SKM-1 (cell line): Measurements from ENCODE around the gene PCDH20.
"Not testable (repeated sequence)": the region's sequence is repeated elsewhere in the genome, so short reads cannot be mapped to it uniquely, and the experiment has no call there.

Source experiments
- DNase-seq: peaks from one replicate; lab custom pipeline; 2025; ENCODE audit not compliant: unreplicated experiment; lab: John Stamatoyannopoulos, UW

Gene PCDH20, protein sequence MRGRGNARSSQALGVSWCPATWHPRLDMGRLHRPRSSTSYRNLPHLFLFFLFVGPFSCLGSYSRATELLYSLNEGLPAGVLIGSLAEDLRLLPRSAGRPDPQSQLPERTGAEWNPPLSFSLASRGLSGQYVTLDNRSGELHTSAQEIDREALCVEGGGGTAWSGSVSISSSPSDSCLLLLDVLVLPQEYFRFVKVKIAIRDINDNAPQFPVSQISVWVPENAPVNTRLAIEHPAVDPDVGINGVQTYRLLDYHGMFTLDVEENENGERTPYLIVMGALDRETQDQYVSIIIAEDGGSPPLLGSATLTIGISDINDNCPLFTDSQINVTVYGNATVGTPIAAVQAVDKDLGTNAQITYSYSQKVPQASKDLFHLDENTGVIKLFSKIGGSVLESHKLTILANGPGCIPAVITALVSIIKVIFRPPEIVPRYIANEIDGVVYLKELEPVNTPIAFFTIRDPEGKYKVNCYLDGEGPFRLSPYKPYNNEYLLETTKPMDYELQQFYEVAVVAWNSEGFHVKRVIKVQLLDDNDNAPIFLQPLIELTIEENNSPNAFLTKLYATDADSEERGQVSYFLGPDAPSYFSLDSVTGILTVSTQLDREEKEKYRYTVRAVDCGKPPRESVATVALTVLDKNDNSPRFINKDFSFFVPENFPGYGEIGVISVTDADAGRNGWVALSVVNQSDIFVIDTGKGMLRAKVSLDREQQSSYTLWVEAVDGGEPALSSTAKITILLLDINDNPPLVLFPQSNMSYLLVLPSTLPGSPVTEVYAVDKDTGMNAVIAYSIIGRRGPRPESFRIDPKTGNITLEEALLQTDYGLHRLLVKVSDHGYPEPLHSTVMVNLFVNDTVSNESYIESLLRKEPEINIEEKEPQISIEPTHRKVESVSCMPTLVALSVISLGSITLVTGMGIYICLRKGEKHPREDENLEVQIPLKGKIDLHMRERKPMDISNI

DNA sequence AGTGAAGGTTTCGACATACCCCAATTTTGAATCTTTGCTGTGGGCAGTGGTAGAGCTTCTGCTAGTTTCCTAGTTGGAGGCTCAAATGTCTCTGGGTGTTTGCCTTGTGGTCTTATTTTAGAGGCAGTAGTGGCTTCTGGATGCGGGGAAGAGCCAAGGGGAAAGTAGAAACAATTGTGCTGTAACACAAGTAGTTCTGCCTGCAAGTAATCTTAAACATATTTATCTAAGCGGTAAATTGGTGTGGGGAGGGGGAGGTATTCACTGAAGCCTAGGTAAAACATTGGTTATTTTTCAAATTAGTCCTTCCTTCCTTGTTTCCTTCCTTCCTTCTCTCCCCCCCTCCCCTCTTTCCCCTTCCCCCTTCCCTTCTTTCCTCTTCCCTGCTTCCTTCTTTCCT is at the start of gene PCDH20:
TSS of gene PCDH20 (minus strand) at position 101 of the 400 bp plus-strand sequence. CDS start 691 bp downstream, outside the sequence.
- DNase-seq = no peak

DNA sequence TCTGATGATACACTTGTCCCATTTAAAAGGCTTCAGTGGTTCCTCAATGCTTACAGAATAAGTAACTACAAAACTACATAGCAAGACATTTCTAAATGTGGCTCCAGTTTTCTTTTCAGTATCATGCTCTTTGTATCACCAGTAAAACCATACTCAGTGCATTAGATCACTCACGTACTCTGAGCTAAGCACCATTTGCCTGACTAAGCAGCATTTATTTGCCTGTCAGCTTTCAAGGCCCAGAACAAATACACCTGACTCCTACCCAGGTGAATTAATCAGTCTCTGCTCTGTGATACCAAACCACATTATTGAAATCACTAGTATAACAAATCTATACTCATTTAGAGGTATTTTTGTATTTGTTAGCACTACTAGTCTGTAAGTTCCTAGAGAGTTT is 47.4 kb upstream of the PCDH20 start:
- DNase-seq = no peak

DNA sequence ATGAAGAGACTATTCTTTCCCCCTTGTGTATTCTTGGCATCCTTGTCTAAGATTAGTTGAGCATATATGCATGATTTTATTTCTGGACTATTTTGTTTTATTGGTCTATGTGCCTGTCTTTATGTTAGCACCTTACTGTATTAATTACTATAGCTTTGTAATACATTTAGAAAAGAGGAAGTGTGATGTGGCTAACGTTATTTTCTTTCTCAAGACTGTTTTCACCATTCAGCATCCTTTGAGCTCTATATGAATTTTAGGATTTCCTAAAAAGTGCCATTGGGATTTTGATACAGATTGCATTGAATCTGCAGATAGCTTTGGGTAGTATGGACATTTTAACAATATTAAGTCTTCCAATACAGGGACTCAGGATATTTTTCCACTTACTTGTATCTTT is 37.5 kb upstream of the PCDH20 start:
- DNase-seq = no peak

DNA sequence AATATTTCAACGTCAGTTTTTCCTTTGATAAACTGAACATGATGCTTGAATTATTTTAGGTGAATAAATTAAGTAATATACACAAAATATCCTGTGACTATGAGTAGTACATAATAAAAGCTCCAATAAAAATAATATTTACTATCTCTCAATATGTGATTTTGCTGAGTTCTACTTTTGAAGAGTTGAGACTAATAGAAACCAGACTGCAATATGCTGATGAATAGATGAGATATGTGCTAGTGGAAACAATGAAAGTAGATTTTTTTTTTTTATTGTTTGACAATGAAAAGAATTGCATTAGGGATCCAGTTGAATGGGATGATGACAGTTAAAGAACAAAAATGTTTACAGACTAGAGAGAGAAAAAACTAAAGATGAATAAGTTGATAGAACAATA is 16.4 kb upstream of the PCDH20 start:
- no peak for DNase-seq

DNA sequence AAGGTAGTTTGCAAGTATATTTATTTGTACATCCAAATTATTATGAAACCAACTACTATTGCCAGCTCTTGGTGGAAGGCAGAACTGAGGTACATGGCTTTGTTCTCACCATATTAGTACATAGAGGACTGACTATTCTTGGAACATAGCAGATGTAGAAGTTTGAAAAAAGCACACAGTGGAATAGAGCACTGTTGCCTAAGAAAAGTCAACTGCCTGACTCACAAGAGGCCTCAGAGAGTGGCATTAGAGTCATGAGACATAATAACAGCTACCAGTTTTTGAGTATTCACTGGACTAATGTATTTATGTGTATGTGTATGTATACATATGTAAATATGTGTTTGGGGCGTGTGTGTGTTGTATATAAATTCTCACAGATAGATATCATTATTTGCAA is 8.3 kb upstream of the PCDH20 start:
- no peak for DNase-seq

DNA sequence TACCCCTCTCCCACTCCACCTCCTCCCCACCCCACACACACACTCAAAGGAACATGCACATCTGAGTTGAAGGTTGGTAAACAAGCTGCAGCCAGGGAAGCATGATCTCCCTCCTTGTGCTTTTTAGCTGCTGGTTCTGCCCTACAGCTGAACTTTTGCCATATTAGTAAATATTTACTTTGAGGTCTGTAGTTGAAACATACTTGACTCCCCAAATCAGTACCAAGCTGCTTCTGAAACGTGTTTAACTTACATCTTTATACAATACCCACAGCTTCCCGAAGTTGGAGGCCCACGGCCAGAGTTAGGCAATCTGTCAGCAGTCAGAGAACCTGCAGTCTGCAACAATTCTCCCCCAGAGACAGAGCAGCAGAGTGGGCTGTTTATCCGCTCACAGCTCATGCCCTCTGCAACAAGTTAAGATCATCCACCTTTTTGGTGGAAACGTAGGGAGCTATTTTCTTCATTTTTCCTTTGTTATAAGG is 1.5 kb upstream of the PCDH20 start:
- no peak for DNase-seq

DNA sequence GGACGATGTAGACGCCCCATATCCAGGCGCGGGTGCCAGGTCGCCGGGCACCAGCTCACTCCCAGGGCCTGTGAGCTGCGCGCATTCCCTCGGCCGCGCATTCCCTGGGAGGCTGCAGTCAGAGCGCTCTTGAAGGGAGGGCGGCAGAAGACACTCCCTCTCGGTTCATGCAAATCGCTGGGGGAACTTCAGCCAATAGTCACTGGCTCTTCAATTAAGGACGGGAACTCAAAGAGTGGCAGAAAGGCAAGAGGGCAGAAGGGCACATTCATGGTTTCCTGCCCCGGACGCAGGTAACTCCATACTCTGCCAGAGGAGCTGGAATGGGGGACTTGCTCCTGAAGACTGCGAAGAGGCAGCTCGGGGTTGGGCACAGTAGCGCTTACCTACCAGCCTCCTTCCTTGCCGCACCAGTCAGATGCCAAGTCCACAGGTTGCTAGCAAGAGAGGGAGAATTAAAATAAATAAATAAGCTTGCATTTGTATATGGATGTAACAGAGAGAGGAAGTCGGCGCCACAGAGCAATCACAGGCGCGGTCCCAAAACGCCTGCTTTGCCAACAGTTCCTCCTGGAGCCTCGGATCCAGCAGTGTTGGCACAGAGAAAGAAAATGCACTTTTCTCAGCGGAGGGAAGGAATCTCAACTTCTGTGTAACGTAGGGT is 459 bp downstream of the PCDH20 start:
- DNase-seq = peak; percentile 16

DNA sequence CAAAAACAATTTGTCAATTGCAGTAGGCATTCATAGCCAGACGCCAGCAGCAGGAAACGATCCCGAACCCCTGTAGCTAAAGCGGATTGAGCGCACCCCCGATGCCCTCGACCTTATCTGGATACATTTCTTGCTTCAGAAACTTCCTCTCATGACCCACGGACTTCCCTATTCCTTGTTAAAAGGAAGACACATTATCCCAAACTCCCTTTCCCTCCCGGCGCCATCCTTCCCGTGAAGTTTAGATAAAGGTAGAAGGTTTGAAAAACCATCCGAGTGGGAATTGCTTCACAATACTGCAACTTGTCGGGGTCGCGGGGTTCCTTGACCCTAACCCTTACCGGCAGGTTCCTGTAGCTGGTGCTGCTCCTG is 977 bp downstream of the PCDH20 start:
- no peak for DNase-seq

DNA sequence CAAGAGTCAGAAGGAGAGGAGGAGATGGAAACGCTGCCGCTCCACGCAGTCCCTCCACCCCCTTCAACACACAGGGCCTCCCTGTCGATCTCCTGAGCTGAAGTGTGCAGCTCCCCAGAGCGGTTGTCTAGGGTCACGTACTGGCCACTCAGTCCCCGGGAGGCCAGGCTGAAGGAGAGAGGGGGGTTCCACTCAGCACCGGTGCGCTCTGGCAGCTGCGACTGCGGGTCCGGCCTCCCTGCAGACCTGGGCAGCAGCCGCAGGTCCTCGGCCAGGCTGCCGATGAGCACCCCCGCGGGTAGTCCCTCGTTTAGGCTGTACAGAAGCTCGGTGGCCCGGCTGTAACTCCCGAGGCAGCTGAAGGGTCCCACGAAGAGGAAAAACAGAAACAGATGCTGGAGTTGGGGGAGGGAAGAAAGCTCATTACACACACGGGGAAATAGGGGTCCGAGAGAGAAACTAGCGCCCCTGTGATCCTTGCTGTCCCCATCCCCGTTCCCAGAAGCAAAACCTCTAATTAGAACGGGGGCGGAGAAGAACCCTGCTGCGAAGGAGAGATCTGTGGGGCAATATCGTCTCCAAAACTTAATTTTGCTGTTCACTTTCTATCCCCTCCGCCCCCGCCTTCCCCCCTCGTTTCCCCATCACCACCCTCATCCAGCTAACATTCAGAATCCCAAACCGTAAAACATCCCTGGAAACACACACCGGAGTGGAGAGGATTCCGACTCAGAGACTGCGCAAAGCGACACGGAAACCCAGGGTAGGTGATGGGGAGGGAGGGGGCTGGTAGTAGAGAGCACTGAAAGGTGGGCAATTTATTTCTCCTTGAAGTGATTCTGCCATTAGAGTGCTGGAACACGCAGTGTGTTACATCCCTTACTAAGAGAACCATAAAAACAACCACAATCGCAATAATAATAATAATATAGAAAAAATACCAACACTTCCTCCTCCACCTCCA is 1.8 kb downstream of the PCDH20 start:
- DNase-seq = no peak

DNA sequence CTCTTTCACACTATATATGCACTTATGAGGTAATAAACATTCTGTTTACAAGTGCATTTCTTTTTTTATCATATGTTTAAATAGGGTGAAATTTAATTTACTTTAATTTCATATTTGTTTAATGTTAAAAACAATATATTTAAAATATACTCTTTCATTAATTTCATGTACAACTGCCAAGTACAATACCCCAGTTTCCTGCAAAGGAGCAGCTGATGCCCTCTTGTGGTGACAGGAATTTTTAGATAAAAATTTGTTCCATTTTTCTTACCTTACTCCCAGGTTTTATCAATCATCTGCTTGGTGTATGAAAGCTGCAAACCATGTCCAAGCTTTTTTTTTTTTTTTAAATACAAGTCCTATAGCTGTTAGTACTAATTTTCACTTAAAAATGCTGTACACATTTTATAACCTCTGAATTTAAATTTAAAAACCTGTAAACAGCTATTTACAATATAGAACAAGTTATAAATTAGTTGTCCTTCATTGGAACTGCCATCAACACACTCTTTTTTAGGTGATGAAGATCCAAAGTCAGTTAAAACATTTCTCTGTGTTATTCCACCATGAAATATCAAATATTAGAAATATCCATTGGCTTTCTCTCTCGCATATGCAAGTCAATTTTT is 4.9 kb downstream of the PCDH20 start:
- DNase-seq = peak; percentile 14

DNA sequence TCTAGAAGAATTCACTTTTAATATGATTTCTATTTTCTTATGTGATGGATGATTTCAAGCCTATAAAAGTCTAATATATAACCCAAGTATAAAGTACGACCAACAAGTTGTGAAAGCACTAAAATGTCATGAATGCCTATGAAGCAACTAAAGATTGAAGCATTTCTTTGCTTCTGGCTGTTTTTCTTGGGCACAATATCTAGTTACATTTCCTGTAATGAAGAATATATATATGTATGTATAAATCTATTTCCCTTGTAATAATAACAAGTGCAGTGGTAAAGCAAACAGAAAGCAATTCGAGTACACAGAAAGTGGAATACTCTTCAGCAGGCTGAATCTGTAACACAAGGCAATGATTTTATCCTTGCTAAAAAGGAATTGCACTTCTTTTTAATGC is 5.4 kb downstream of the PCDH20 start:
- no peak for DNase-seq

DNA sequence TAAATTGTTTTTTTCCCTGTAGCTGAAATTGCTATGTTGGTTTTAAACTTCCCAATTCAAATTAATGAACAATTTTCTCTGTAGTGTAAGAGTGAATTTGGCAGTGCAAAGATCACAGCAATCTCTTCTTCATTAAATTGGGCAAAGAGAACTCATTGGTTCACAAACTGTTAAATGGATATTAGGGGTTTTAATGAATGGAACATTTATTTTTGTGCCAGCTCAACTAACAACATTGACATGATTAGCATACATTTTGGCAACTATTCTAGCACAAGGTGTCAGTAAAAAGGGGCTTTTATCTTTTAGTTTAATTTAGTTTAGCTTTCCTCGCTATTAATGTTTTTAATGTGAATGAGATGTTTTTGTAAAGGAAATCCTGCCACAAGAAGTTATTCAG is 7.1 kb downstream of the PCDH20 start:
- no peak for DNase-seq

DNA sequence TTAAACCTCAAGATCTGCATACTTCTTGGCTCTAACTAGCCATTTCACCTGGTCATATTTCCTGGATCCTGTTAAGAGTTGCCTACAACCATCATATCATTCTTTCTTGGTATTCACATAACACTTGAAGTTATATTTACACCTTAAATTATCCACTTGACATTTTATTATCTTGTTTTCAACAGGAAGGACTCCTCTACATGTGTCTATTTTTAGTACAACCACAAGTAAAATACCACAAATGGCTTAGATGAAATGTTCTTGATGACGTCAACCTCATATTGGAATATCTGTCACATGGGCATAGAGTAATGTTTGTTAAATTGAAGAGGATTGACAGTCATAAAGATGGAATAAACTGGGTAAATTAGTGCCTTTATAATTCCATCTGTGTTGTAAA is 9.4 kb downstream of the PCDH20 start:
- DNase-seq = no peak

DNA sequence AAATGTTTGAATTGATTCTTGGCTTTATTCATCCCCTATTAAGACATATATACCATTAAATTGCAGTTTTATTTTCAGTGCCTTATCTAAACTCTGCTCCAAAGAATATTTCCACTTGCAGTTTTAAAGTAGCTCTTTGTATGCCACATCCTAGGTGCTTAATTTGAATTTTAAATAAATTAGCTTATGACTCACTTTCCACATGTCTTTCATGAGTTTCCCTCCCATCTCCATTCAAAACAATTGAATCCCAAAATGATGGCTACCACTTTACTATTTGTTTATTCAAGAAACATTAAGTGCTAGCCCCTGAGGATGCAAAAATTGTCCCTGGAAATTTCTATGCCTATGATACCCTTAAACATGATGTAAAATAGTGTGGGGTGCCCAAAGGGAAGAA is 19.5 kb downstream of the PCDH20 start:
- DNase-seq = no peak

DNA sequence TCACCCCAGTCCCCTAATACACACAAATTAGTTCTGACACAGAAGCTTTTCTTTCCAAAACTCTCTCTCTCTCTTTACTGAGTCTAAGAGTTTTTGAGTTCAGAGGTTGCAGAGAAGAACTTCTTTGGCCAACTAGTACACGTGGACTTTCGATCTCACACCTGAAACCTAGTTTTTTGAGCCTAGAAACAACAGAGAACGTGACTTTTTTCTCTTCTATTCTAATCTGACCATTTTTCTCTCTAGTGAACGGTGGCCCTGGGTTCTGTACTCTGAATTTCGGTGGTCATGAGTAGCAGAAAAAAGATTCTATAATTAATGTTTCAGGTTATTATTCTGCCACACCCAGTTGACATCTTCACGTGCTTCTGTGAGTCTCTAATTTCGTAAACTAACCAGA is 24.2 kb downstream of the PCDH20 start:
- no peak for DNase-seq

DNA sequence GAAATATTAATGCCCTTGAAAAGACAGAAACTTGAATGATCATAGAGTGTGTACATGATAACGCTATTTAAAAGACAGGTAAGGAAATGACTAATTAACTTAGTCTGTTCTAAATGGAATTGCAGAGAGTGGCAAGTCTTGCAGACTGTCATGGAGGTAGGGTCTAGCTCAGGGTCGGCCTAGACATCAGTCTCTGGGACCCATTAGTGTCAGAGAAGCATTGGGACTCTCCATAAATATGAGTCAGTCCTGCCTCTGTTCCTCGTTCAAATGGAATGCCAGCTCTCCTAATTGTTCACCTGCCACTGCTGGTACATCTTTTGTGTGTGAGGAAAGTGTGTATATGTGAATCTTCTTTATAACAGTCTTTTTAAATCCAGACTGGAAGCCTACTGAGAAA is 28.0 kb downstream of the PCDH20 start:
- no peak for DNase-seq

DNA sequence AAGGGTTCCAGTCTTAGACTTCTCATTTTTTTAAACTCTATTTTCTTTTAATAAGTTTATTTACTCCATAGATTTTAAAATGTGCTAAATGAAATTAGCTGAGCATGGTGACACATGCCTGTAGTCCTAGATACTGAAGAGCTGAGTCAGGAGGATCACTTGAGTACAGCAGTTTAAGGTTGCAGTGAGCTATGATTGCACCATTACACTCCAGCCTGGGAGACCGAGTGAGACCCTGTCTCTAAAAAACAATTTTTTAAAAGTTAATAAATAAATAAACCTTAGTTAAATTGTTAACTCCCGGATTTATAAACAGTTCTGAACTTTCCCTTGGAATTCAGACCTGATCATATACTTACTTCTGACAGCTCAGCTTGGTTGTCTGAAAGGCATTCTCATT is 32.5 kb downstream of the PCDH20 start:
- no peak for DNase-seq

DNA sequence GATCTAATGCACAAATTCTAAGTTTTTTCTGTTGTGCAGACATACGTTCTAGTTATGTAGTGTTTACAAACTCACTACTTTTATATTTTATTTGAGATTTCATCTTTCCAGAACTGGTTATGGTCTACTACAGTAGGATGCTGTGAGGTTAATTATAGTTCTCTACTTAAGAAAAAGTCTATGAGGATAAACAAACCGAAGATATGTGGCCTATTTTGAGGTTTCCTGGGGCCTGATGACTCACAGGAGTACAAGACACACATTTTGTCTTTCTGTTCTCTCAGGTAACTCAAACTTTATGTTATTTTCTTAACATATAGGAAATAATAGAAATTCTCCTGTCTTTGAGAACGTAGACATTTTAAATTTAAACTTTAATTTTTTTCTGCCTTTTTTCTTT is 45.1 kb downstream of the PCDH20 start:
- no peak for DNase-seq

DNA sequence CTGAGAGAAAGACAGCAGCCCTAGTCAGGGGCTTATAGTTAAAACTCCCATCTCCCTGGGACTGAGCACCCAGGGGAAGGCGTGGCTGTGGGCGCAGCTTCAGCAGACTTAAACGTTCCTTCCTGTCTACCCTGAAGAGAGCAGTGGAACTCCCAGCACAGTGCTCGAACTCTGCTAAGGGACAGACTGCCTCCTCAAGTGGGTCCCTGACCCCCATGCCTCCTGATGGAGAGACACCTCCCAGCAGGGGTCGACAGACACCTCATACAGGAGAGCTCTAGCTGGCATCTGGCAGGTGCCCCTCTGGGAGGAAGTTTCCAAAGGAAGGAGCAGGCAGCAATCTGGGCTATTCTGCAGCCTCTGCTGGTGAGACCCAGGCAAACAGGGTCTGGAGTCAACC is 51.0 kb downstream of the PCDH20 start:
- not testable (repeated sequence) for DNase-seq

DNA sequence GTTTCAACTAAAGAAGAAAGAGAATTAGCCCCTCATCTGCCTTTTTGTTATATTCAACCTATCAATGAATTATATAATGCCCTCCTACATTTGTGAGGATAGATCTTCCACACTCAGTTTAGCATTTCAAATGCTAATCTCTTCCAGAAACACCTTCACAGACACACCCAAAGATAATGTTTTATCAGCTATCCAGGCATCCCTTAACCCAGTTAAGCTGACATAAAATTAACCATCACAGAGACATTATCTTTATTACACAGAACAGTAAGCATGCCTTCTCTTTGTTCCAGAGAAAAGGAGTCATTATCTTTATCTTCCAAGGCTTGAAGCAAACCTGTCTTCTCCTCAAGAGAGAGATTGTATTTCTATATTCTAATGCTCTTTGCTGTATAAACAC is 53.1 kb downstream of the PCDH20 start:
- no peak for DNase-seq
